Measurements from ENCODE around the gene NCR2. TPM values are rescaled to one million over a fixed set of nuclear protein-coding genes. Genes with fewer than 3 reads are reported as not detected.

Gene NCR2, protein sequence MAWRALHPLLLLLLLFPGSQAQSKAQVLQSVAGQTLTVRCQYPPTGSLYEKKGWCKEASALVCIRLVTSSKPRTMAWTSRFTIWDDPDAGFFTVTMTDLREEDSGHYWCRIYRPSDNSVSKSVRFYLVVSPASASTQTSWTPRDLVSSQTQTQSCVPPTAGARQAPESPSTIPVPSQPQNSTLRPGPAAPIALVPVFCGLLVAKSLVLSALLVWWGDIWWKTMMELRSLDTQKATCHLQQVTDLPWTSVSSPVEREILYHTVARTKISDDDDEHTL
- not detected for total RNA-seq
- not detected for polyA plus RNA-seq (ENCODE audit: insufficient read length in 6 of 6)
- long read RNA-seq, donor 1, result 0 reads
- long read RNA-seq, donor 2, result 0 reads
- long read RNA-seq, donor 3, result 0 reads
- long read RNA-seq, donor 4, result 0 reads
- long read RNA-seq, donor 5, result 0 reads
- long read RNA-seq, donor 6, result 0 reads
- long read RNA-seq, donor 7, result 0 reads
- long read RNA-seq, donor 8, result 0 reads
- long read RNA-seq, donor 9, result 0 reads
- long read RNA-seq, donor 10, result 0 reads
- long read RNA-seq, donor 11, result 0 reads
- long read RNA-seq, donor 12, result 0 reads

DNA sequence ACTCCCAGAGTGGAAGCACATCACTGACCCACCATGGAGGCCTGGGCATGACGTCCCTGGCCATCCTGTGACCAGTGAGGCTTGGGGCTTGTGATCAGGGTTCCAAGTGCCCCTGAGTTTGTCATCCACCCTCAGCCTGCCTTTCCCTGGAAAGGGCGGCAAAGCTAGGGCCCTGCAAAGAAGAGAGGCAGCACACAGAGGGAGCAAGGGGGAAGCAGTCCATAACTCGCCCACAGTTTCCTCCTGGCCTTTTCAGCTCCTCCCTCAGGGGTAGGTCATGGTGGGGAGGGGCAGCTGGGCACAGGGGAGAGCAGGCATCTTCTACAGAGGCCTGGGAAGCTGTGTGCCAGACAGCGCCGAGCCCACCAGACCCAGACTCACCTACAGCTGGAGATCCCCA is at the start of gene NCR2:
NCR2 (plus strand) TSS at position 313 of the 400 bp plus-strand sequence. CDS start 269 bp downstream, outside the sequence.
- Histone ChIP-seq H3K4me1 (no peaks in the 10 kb centered on the region), H3K9me3 (no peaks in the 10 kb centered on the region), H3K27me3 (peaks cover 6 to 33% of the 10 kb centered on the region in 2 donors), H3K36me3 (no peaks in the 10 kb centered on the region), H3K27ac (no peak within 1 kb of the TSS), H3K4me3 (no peak within 1 kb of the TSS)
- no peak for DNase-seq
- TF ChIP-seq, protein P1, sequence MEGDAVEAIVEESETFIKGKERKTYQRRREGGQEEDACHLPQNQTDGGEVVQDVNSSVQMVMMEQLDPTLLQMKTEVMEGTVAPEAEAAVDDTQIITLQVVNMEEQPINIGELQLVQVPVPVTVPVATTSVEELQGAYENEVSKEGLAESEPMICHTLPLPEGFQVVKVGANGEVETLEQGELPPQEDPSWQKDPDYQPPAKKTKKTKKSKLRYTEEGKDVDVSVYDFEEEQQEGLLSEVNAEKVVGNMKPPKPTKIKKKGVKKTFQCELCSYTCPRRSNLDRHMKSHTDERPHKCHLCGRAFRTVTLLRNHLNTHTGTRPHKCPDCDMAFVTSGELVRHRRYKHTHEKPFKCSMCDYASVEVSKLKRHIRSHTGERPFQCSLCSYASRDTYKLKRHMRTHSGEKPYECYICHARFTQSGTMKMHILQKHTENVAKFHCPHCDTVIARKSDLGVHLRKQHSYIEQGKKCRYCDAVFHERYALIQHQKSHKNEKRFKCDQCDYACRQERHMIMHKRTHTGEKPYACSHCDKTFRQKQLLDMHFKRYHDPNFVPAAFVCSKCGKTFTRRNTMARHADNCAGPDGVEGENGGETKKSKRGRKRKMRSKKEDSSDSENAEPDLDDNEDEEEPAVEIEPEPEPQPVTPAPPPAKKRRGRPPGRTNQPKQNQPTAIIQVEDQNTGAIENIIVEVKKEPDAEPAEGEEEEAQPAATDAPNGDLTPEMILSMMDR (IDR thresholded peaks at IDR 0.05), result no peak
- ATAC-seq, result no peak
- intact Hi-C loops (cut with DNase I), result no loop called here

DNA sequence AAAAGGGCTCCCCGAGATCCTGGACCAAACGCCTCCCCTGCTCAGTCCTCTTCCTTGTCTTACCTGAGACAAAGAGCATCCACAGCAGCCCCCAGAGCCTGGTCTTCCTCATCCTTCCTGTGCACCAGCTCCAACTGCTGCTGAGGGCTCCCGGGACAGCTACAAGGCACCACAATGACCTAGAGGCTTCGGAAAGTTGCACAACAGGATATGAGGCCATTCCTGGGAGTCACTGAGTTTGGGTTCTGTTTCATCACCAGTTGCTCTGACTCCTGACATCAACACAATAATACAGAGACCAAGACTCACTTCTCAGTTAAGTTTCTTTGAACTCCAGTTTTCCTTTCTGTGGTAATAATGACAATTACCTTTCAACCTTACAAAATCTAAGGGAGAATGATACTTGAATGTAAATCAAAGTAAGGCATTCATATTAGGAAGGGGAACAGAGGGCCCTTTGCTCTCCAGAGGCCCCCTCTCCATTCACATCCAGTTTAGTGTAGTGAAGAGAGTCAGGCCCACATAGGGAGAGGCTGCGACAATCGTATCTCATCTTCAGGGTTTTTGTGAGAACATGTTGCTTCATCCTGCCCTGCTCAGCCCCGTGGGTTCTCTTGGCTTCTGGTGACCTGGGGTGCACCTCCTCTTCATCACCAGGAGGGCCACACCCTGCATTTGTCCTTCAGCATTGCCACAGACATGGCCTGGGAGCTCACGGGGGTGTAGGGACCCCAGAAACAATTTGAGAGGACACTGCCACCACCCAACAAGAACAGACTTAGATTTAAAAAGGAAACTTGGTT is 48.7 kb upstream of the NCR2 start, which contains the start of gene TREM1:
TREM1 (minus strand) TSS at position 139 of the 803 bp plus-strand sequence; CDS start at position 112, 27 bp downstream.
- H3K36me3 ChIP-seq, result peaks cover 0 to 5% of the 10 kb centered on the region in 2 donors
- peak within 1 kb of the TSS; percentile 2 to 23 for H3K4me3 ChIP-seq
- H3K9me3 ChIP-seq, result no peaks in the 10 kb centered on the region
- peaks cover 16 to 55% of the 10 kb centered on the region in 2 donors for H3K4me1 ChIP-seq
- DNase-seq (peak in 3 of 4 donors; percentile 58 to 84 (median 81)), ATAC-seq (peak; percentile 56)
- intact Hi-C loops (cut with DNase I), result no loop called here
- TF ChIP-seq, protein P1 (IDR thresholded peaks at IDR 0.05), result no peak
- no peaks in the 10 kb centered on the region for H3K27me3 ChIP-seq
- H3K27ac ChIP-seq, result peak within 1 kb of the TSS; percentile 80 to 97

DNA sequence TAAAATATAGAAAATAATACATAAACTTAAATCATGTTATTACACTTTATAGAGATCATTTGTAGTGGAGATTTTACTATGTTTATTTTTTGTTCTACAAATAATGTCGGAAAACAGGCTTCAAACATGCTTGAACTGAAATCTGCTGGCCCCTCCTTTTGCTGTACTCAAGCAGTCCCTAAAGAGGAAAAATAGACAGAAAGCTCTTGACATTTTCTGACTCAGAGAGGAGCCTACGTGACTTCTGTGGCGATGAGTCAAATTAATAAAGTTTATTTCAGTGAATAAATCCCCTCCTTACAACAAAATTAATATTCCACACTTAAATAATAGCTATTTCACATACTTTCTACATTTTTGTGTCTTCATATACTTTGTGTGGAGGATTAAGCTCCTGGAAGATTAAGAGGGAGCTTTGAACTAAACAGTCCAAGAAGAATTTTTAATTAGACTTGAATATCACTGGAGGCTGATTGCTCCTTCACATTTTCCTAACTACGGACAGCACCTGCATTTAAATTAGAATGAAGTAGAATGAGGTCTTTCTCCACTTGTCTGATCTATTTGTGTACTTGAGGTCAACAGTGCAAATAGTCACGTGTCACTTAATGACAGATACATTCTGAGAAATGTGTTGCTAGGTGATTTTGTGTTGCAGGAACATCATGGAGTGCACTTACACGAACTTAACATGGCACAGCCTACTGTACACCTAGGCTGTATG is 47.2 kb upstream of the NCR2 start:
- peak in 1 of 4 donors; percentile 40 for DNase-seq
- peak; percentile 54 for ATAC-seq
- no peaks in the 10 kb centered on the region for H3K9me3 ChIP-seq
- TF ChIP-seq, protein P1 (IDR thresholded peaks at IDR 0.05), result no peak
- no peak overlapping the region for H3K4me3 ChIP-seq
- intact Hi-C loops (cut with DNase I), result no loop called here
- H3K27ac ChIP-seq, result peak overlapping the region; percentile 80 to 97
- no peaks in the 10 kb centered on the region for H3K27me3 ChIP-seq
- H3K36me3 ChIP-seq, result no peaks in the 10 kb centered on the region
- H3K4me1 ChIP-seq, result peaks cover 16 to 52% of the 10 kb centered on the region in 2 donors

DNA sequence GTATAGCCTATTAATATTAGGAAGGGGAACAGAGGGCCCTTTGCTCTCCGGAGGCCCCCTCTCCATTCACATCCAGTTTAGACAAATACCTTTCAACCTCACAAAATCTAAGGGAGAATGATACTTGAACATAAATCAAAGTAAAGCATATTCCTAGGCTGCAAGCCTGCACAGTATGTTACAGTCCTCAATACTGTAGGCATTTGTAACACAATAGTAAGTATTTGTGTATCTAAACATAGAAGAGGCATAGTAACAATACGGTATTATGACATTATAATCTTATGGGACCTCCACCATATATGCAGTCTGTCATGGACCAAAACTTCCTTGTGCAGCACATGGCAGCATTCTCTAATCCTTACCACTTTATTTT is 46.7 kb upstream of the NCR2 start:
- H3K4me3 ChIP-seq, result no peak overlapping the region
- ATAC-seq (no peak), DNase-seq (no peak)
- H3K36me3 ChIP-seq, result no peaks in the 10 kb centered on the region
- TF ChIP-seq, protein P1 (IDR thresholded peaks at IDR 0.05), result no peak
- H3K9me3 ChIP-seq, result no peaks in the 10 kb centered on the region
- H3K27me3 ChIP-seq, result no peaks in the 10 kb centered on the region
- peaks cover 16 to 46% of the 10 kb centered on the region in 2 donors for H3K4me1 ChIP-seq
- H3K27ac ChIP-seq, result peak overlapping the region; percentile 80 to 97
- intact Hi-C loops (cut with DNase I), result no loop called here
